SK-N-MC (cell line): ENCODE results near the gene INTS15.
A peak's percentile ranks its signal among the peaks of the same experiment; 100 is the strongest.

Experiments
- DNase-seq: peaks from one replicate; pipeline ENCODE4 v3.0.0-alpha.2; 2011; ENCODE audit warnings: low read depth, low spot score
- H3K27ac ChIP-seq: fragments of 200-600 bp; sonication (generic); 2 replicates; pipeline ENCODE4 v1.5.1; 2016; ENCODE audit warnings: mixed run types
- H3K36me3 ChIP-seq: fragments of 200-600 bp; sonication (generic); 2 replicates; pipeline ENCODE4 v1.6.1; 2017; ENCODE audit warnings: antibody characterized with exemption, low read length, mixed read lengths; ENCODE audit not compliant: insufficient read depth
- H3K4me3 ChIP-seq: fragments of 200-600 bp; sonication (generic); 2 replicates; pipeline ENCODE4 v1.5.1; 2016
- H3K9ac ChIP-seq: fragments of 200-600 bp; sonication (generic); 2 replicates; pipeline ENCODE4 v1.8.0; 2017; ENCODE audit warnings: mixed run types, mixed read lengths; ENCODE audit not compliant: insufficient read length
- H3K9me3 ChIP-seq: fragments of 200-600 bp; sonication (generic); 2 replicates; pipeline ENCODE4 v1.6.1; 2017; ENCODE audit warnings: low read depth, mild to moderate bottlenecking, antibody characterized with exemption, low read length, moderate library complexity, mixed read lengths
- EZH2 ChIP-seq: fragments of 200-600 bp; sonication (generic); IDR thresholded peaks from one replicate; pipeline ENCODE4 v1.6.1; 2017; ENCODE audit warnings: antibody characterized with exemption
- FOXP2 ChIP-seq: optimal IDR thresholded peaks from 2 replicates; pipeline ENCODE3; 2011; ENCODE audit warnings: mild to moderate bottlenecking, moderate library complexity; ENCODE audit not compliant: insufficient read depth; ENCODE audit errors: extremely low read length, control extremely low read depth
- POLR2AphosphoS5 ChIP-seq: IDR thresholded peaks from 2 replicates; pipeline ENCODE4 v1.6.1; 2012; ENCODE audit warnings: mild to moderate bottlenecking, low read depth, low read length, borderline replicate concordance

Gene INTS15

DNA sequence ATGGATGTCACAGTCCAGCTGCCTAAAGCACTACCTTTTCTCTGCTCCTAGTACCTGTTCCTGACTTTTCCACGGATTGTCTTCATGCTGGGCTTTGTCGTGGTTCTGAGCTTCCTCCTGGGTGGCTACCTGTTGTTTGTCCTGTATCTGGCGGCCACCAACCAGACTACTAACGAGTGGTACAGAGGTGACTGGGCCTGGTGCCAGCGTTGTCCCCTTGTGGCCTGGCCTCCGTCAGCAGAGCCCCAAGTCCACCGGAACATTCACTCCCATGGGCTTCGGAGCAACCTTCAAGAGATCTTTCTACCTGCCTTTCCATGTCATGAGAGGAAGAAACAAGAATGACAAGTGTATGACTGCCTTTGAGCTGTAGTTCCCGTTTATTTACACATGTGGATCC, 1.3 kb upstream of the INTS15 start:
- no peak overlapping the region for H3K9ac ChIP-seq
- TF ChIP-seq FOXP2 (no peak), EZH2 (no peak), POLR2AphosphoS5 (no peak)
- no peaks in the 10 kb centered on the region for H3K9me3 ChIP-seq
- H3K4me3 ChIP-seq: no peak overlapping the region
- no peak for DNase-seq
- no peak overlapping the region for H3K27ac ChIP-seq
- peaks cover 16% of the 10 kb centered on the region; the same call in 1 of the 2 replicates for H3K36me3 ChIP-seq

DNA sequence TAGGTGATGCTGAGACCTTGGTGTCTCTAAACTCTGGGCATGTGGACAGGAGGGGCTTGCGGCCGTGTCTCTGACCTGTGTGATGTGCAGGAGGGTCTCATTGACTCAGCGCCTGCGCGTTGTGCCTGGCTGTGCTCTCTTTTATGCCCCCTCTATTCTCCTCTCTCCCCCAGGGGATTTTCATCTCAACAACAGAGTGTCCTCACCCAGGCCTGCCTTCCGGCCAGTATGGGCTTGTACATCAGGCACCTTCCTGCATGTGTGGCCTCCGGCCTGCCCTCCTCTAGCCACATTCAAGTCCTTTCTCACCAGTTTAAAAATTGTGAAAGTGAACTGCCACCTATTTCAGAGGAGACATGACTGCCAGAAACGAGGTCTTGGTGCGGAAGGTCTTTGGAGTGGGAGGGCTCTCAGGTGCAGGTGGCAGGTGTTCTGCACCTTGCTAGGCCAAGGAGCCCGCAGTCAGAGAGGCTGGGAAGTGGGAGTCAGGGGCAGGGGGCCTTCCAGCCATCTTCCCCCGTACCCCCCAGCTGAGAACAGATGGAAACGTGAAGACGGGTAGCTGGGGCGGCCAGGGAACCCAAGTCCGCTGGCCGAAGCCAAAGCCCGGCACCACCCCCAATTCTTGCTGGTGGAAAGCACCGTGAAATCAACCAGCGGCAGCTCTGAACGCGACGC, 531 bp upstream of the INTS15 start:
- Histone ChIP-seq H3K9ac (no peak overlapping the region), H3K4me3 (peak overlapping the region; percentile 96), H3K27ac (no peak overlapping the region), H3K9me3 (no peaks in the 10 kb centered on the region), H3K36me3 (peaks cover 19% of the 10 kb centered on the region; the same call in 1 of the 2 replicates)
- DNase-seq: no peak
- no peak for TF ChIP-seq FOXP2

DNA sequence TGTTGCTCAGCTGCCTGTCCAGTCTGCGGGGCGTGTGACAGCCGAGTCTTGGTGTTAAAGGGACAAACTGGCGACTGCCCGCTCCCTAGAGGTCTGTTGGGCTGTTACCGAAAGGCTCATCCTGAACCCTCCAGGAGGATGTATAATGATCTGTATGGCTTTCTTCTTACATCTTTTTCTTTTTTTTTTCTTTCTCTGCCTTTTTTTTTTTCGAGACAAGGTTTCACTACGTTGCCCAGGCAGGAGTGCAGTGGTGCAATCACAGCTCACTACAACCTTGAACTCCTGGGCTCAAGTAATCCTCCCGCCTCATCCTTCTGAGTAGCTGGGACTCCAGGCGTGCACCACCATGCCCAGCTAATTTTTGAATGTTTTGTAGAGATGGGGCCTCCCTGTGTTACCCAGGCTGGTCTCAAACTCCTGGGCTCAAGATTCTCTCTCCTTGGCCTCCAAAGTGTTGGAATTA, 857 bp downstream of the INTS15 start:
- Histone ChIP-seq H3K36me3 (peaks cover 24% of the 10 kb centered on the region; the same call in 1 of the 2 replicates), H3K4me3 (peak overlapping the region; percentile 96), H3K9me3 (no peaks in the 10 kb centered on the region), H3K9ac (peak overlapping the region; percentile 88), H3K27ac (no peak overlapping the region)
- no peak for TF ChIP-seq FOXP2
- TF ChIP-seq EZH2: no peak
- no peak for TF ChIP-seq POLR2AphosphoS5
- no peak for DNase-seq

DNA sequence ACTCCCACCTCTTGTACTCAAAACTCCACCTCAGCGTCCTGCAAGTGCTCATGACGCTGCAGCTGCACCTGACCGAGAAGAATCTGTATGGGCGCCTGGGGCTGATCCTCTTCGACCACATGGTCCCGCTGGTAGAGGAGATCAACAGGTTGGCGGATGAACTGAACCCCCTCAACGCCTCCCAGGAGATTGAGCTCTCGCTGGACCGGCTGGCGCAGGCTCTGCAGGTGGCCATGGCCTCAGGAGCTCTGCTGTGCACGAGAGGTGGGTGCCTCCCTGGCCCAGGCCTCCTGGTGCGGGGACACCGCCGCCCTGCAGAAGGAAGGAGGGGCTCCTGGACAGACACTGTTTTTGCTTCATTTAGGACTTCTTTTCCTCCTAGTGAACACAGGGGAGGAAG, 10.3 kb downstream of the INTS15 start:
- DNase-seq: no peak
- Histone ChIP-seq H3K9ac (no peak overlapping the region), H3K27ac (no peak overlapping the region), H3K4me3 (no peak overlapping the region), H3K9me3 (no peaks in the 10 kb centered on the region), H3K36me3 (peaks cover 35% of the 10 kb centered on the region)
- no peak for TF ChIP-seq EZH2
- no peak for TF ChIP-seq POLR2AphosphoS5
- no peak for TF ChIP-seq FOXP2

DNA sequence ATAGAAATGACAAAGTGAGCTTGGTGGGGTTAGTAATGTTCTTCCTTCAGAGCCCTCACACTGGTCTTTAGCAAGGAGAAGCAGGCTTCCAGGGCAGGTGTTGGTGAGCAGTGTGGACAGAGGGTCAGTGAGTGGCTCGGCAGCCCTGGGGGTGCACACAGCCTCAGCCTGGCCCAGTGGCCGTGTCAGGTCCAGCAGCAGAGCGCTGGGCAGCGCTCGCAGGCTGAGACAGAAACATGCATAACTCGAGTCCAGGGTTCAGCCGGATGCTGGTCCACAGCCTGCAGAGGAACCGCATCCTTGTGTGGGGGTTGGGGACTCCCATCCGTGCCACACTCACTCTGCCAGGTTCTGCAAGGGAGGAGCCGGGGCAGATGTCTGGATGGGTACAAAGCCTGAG, 14.6 kb downstream of the INTS15 start:
- TF ChIP-seq EZH2: no peak
- TF ChIP-seq POLR2AphosphoS5: no peak
- no peak for TF ChIP-seq FOXP2
- Histone ChIP-seq H3K9ac (no peak overlapping the region), H3K9me3 (no peaks in the 10 kb centered on the region)

DNA sequence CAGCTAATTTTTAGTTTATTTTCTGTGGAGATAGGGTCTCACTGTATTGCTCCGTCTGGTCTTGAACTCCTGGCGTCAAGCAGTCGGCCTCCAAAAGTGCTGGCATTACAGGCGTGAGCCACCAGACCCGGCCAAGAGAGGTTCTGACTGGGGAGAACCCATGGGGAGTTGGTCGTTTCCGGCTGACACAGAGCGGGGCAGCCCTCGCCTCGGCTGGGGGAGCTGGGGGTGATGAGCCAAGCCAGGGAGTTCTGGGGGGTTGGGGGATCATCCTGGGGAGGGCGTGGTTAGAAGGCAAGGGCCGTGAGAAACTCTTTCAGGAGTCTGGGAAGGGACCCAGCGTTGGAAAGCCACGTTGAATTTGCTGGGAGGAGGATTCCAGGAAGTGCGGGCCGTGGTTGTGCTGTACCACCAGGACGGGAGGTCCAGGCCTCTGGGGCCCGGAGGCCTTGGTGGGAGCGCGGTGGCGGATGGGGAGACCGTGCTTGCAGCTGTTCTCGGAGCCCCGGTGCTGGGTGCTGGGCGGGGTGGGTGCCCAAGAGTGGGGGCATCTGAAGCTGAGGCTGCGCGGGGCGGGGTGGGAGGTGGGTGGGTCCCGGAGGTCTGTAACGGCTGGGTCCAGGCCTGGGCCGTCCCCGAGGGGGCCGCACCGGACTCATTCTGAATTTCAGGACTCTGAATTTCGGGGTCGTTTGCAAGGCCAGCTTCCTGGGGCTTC, 17.2 kb downstream of the INTS15 start:
- peaks cover 9% of the 10 kb centered on the region for H3K36me3 ChIP-seq
- H3K9me3 ChIP-seq: no peaks in the 10 kb centered on the region
- H3K4me3 ChIP-seq: no peak overlapping the region
- H3K9ac ChIP-seq: no peak overlapping the region
- TF ChIP-seq POLR2AphosphoS5 (no peak), EZH2 (no peak), FOXP2 (no peak)
- DNase-seq: no peak
- H3K27ac ChIP-seq: no peak overlapping the region

More for the DNA sequence above, 14.6 kb downstream of the INTS15 start:
- Histone ChIP-seq H3K36me3 (peaks cover 14% of the 10 kb centered on the region), H3K27ac (no peak overlapping the region), H3K4me3 (no peak overlapping the region)
- no peak for DNase-seq

DNA sequence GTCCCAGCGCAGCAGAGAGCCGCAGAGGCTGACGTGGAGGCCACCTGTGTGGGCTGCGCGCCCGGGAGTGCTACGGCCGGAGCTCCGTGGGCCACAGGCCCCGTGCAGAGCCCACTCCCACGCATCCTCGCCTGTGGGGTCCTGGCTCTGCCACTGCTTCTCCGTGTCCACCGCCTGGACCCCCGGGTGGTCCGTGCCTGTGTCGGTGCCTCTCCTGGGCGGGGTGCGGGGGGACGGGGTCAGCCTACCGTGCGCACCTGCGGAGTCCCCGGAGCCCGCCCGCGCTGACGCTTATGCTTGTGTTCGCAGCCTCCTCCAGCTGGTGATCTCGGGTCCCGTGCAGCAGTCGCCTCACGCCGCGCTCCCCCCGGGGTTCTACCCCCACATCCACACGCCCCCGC, 17.8 kb downstream of the INTS15 start:
- no peak overlapping the region for H3K27ac ChIP-seq
- H3K4me3 ChIP-seq: no peak overlapping the region
- H3K36me3 ChIP-seq: peaks cover 3% of the 10 kb centered on the region
- TF ChIP-seq POLR2AphosphoS5 (no peak), FOXP2 (no peak), EZH2 (no peak)
- no peak overlapping the region for H3K9ac ChIP-seq
- DNase-seq: no peak
- H3K9me3 ChIP-seq: no peaks in the 10 kb centered on the region

DNA sequence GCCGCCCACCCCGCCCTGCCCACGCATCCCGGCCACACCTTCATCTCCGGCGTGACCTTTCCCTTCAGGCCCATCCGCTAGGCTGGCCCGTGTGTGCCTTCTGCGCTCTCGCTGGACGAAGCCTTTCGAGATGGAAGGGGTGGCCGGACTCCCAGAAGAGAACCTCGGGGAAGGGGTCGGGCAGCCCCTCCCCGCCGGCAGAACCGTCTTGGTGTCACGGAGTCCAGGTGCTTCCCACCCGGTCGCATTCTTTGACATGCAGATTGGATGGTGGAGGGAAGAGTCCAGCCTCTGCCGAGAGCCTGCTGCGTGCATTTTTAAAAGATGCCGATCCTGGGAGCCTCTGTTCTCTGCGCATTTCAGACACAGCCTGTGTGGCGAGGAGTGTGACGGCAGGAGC, 18.3 kb downstream of the INTS15 start:
- no peak for TF ChIP-seq POLR2AphosphoS5
- TF ChIP-seq EZH2: no peak
- no peak for TF ChIP-seq FOXP2
- DNase-seq: no peak
- H3K9ac ChIP-seq: no peak overlapping the region
- H3K4me3 ChIP-seq: no peak overlapping the region
- no peaks in the 10 kb centered on the region for H3K36me3 ChIP-seq
- no peak overlapping the region for H3K27ac ChIP-seq
- no peaks in the 10 kb centered on the region for H3K9me3 ChIP-seq
